Left renal pelvis (tissue), 4 donors: ENCODE data around the gene ZNF536. TPM values are rescaled to one million over a fixed set of nuclear protein-coding genes. Genes with fewer than 3 reads are reported as not detected.

Experiments
- DNase-seq, 4 donors: peaks; one replicate each; pipeline ENCODE4 v3.0.0-alpha.2; 2013; ENCODE audit warnings: low read depth in 4 of 4, low spot score in 3 of 4
- polyA plus RNA-seq, 4 donors: library from polyadenylated mRNA; unstranded; fragments of 120-200 nt; gene quantifications; one replicate each; pipeline ENCODE4 v1.2.1, GENCODE V29; 2013; ENCODE audit not compliant: insufficient read length in 4 of 4

Gene ZNF536
- polyA plus RNA-seq, 4 donors = 0.41 to 4.6 (median 3.1) TPM

DNA sequence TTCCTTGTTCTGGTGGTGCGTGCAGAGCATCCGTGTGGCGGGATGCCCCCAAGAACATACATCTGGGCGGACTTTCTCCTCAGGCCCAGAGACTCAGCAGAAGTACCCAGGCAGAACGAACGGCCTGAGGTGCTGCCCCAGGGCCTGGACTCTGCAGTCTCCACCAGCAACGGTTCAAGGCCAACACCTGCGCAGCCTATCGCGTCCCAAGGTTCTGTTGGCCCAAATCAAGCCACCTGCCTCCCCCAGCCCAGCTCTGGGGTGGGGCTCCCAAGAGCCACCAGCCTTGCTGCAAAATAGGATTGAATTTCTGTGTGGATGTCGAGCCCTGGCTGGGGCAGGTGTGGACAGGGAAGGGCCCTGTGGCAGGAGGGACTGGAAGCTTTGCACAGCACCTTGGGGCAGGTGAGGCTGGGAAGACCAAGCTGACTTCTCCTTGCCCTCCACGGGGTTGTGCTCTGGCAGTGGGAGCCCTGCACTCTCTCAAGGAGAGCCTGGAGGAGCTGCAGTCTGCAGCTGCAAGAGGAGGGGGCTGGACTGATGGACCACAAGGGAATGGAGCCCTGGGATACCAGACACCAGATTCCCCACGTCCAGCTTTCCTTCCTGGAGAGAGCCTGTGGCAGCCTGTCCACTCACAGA lies 146.9 kb downstream of the ZNF536 start:
- DNase-seq = no peak

DNA sequence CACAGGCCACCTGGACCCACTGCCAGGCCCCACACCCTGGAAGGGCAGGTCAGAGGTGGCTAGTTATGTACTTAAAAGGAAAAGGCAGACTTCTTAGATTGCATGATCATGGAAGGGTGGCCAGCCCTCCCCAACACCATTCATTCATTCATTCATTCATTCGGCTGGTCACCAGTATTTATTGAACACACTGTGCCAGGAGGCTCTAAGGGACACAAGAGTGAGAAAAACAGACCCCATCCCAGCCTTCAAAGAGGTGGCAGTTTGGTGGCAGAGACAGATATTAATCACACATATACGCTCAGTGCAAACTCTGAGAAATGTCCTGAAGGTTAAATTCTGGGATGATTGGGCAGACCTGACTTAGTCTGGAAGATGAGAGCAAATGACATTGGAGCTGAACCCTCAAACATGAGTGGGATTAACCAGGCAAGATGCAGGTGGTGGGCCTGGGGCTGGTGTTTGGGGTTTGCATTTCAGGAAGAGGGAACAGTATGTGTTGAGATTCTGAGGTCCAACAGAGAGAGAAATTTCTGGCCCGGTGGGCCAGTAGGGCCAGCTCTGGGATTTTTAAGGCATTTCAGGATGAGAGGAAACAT lies 147.5 kb downstream of the ZNF536 start:
- DNase-seq = no peak

DNA sequence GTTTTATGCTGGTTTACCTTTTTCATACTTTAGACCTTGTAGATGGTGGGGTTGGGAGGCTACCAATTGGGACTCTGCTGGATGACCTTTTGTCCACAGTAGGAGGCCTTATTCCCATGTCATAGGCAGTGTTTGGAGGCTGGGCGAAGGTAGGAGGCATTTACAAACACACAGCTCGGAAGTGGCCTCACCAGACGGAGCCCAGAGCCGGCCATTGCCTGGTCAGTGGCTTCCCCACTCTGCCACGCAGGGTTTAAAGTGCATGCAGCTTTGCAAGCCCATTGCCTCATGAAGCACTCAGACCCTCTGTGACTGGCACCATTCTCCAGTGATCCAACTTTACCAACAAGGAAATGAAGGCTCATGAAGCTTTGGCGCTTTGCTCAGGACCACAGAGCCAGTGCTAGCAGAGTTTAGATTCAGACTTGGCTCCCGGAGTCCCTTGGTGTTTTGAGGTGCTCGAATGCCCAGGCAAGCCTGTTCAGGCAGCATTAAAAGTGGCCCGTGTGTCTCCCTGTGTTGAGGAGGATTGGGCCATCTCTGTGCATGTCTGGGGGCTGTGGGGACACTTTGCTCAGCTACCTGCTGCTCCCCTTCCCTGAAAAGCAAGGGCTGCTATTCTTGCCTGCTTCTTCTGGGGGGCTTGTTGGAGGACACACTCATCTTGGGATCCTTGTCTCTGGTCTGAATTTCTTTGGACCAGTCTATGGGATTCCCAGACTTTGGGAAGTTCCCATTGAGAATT lies 148.7 kb downstream of the ZNF536 start:
- no peak for DNase-seq

DNA sequence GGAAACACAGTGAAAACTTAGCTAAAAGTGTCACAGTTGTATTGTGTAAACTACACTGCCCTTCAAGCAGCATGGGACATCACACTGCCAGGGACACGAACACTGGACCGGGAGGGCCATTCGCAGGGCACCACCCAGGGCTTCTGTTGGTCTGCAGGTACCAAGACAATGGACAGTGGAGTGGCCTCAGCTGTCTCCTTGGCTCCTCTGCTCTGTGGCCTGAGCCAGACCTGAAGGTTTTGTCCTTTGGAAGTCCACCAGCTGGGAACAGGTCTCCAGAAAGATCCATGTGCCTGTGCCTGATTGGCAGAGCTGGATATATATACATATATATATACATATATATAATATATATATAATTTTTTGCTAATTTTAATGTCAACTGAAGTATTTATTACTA lies 149.8 kb downstream of the ZNF536 start:
- no peak for DNase-seq

DNA sequence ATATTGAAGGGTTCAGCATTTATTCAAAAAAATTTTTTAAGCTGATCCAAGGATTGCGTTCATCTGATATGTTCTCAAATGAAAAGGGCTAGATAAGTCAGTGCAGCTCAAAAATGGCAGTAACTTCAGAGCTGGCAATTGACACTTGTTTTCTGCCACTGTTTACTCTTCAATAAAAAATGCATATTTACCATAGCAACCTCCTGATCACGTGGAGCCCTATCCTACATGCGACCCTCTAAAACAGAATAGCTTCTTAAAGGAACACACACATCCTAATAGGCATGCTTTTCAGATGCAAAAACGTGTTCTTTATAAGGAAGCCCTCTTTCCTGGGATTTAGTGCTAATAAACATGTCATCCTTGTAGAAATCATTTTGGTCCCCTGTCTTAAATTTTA lies 150.2 kb downstream of the ZNF536 start:
- no peak for DNase-seq

DNA sequence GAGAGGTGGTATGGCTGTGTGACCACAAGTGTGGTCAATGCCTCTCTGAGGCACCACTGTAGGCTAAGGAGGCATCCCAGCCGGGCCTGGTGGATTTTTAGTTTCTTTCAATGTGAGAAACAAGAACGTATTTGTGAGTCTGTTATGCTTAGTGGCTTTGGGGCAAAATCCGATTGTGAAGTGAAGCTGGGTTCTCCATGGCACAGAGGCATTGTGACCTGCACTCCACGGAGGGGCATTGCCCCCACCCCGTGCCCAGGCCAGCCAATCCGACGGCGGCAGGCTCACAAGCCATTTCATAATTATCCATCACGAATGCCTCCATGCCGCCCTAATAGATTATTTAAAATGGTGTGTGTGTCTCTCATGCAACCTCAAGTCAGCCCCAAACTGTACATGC lies 151.6 kb downstream of the ZNF536 start:
- DNase-seq = no peak

DNA sequence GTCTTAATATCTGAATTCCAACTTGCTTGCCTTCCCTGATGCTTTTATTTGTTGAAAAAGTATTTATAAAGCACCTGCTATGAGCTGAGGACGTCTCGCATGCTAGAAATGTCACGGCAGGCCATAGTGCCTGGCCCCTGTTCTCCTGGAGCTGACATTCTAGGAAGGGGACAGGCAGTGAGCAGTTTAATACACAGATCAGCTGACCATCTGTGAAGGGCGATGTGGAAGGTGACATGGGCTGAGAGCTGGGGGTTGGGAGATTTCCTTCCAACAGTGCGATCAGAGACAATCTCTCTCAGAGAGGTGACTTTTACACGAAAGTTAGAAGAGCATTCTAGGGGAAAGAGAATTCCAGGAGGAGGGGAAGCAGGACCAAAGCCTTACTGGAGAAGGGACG lies 153.2 kb downstream of the ZNF536 start:
- no peak for DNase-seq

DNA sequence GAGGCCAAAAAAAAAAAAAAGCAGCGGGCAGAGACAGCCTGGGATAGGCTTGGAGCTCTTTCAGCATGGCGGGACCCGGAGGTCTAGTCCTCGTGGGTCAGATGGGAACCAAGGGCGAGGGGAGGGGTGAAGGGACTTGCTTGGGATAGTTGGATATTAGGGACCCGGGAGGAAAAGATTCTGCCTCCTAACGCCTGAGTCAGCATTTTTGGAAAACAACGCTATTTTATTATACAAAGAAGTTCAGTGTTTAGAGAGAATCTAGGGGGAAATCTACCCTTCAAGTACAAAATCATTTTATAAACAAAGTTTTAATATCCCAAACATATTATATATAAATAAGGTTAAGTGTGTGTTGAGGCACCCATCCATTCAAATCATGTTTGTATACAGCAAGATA lies 156.7 kb downstream of the ZNF536 start:
- no peak for DNase-seq

DNA sequence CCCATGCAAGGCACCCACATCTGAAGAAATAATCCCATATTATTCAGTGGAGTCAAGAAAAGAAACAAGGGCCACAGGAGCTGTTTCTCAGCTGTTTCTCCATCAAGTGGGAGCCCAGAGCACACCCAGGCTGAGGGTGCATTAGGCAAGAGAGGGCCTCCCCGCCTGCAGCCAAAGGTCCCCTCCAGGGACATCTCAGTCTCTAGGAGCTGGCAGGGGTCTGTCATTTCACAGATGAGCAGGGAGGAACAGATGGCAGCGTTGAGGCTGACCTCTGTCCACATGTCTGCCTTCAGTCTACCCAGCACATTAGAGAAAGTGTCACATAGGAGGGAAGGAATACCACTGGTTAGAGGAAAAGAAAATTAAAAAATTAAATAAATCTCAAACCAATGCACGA lies 157.7 kb downstream of the ZNF536 start:
- no peak for DNase-seq

DNA sequence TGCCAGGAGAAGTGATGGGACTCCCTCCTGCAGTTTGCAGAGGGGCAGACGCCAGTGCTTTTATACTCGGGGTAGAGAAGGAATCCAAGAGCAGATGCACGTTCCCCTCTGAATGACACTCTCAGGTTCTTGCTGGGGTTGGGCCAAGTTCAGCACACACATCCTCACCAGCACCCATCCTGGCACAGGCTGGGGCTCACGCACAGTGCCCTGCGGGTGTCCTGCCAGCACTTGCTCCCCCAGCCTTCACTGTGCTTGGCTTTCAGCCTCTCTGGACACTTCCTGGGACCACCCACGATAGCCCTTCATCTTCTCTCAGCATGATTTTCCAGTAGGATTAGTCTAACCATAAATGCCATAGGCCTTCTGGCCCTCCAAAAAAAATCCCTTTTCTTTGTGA lies 158.6 kb downstream of the ZNF536 start:
- no peak for DNase-seq

DNA sequence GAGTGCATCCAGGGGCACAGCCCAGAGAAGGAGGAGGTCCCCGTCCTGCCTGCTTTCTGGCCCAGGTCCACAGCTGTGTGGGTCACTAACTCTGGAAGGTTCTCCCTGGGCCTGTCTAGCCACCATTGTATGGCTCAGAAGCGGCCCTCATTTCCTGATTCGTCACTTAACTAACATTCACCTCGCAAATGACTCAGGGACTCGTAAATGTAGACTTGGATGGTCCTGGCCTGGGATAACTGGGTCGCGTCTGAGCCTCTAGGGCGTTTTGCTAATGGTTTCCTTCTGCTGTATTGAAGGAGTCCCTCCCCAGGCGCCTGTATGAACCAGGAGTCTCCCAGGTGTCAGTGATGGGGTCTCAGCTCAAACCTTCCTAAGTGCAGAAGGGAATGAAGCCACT lies 162.8 kb downstream of the ZNF536 start:
- no peak for DNase-seq

DNA sequence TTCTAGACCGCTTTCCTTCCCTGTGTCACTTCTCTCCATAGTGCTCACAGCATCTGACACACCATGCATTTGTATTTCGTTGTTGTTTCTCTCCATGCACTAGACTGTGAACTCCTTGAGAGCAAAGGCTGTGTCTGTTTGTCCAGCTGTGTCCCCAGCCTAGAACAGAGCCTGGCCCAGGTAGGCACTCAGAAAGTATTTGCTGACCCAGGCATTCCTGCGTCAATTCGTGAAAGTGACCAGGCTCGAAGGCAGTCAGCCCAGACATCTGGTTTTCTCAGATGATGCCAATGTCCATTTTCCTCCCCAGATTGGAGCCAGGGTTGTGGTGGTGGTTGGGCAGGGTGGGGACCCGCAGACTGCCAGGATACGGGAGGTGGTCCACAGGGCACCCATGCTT lies 164.8 kb downstream of the ZNF536 start:
- no peak for DNase-seq

DNA sequence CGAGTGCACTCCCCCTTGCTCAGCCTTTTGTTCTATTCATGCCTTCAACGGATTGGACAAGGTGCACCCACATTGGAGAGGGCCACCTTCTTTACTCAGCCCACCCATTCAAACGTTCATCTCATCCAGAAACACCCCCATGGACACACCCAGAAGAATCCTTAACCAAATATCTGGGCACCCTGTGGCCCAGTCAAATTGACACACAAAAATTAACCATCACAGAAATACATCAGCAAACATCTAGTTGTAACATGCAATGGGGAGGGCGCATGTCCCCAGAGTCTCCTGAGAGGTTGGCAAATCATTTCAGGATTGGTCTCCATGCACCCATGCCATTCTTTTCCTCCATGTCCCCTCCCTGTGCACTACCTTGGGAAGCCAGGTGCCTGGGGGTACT lies 167.1 kb downstream of the ZNF536 start:
- DNase-seq = no peak

DNA sequence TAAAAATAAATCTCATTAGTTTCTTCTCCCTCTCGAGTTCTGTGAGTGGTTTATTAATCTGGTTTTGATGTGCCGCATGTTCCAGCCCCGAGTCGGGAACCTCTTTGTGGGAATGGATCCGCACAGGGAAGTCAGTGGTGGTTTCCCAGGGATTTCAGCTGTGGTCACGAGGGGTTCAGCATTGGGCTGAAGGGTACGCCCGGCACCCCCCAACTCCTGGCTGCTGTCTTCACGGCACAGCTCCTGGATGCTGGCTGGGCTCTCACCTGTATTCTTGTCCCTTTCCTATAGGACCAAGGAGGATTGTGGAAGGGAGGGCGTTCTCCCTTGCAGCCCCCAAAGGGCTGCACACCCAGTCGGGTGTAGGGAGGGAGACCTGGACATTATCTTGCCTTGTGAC lies 167.8 kb downstream of the ZNF536 start:
- no peak for DNase-seq

DNA sequence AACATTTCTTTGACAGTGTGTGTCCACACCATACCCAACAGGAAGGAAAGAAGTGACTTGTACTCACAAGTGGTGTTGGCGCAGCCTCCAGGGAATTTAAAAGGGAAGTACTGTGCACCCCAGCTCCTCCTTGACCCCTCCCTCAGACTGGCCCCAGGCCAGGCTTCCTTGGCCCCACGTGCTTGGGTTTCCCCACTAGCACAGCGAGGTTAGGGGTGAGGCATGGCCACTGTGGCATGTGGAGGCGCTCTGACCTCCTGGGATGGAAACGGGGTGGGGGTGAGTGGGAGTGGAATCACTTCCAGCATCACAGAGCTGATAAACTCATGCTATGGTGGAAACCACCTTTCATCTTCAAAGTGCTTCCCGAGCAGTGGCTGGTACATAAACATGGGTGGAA lies 168.6 kb downstream of the ZNF536 start:
- DNase-seq = no peak

DNA sequence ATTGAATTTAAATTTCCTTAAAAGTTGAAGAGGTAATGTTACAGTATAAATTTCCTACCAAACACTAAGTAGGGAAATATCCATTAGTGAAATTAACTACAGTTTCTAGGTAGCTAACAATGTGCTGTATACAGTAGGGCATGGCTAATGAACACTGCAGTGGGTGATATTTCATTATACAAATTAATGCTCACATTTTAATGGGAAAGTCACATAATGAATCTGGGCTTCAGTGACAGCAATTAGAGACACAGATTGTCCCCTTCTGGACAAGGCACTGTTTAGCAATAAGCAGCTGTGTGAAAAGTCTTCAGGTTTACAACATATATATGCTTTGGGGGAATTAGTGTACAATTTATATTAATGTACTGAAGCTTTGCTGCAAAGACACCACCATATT lies 169.4 kb downstream of the ZNF536 start:
- DNase-seq = no peak

DNA sequence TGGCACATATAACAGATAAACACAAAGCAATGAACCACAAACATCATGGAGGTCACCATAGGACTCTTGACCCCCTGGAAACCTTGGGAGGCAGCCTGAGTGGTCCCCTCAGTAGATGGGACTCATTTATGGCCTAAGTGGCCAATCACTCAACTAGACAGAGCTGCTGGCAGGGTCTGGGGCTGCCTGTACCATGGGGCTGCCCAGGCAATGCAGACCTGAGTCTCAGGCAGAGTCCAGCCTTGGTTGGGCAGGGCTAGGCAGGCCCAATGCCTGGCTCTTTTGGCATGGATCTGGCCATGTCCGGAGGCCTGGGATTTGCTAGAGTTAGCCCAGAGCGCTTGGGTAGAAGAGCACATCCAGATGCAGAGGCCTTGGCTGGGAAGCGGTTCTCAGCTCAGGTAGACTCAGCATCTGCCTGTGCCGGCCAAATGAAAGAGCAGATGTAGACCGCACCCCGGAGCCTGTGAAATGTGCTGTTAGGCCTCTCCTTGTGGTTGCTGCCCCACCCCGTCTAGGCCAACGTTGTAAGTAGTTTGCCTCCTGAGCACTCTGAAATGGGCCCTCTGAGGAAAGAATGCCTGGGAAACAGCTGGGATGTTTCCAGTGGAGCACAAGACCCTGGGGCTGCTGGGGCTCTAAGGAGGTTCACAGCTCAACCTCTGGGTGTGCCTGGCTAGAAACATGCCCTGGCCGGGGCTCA lies 171.2 kb downstream of the ZNF536 start:
- DNase-seq = no peak

DNA sequence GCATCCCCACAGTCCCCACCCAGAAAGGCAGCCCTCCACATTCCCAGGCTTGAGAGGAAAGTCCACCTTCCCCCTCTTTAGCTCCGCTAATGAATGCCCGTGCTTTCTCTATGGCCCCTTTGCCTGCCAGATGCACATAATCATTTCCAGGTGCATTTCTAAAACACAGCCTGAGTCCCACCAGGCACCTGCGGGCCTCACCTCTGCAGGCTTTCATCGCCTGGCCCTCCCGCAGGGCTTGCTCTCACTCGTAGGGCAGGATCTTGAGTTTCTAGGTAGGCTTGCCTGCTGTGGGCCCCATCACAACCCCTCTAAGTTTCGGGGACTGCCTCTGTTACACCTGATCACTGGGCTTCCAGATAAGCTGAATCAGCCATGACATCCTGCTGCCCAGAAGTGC lies 173.6 kb downstream of the ZNF536 start:
- DNase-seq = no peak

DNA sequence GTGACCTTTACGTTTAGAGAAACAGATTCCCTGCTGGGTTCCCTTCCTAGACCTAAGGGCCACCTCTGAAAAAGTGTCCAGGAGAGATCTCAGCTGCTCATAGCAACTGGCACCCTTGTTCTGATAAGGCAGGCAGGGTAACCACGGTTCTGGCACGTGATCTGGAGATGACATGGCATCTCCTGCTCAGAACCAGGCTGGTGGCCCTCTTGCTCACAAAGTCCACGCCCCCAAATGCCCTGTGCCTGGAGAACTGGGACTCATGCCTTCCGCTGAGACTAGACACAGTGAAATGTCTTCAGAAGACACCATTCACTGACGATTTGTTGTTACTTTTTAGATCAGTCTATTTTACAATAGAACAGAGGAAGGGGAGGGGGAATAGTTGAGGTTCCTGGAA lies 174.1 kb downstream of the ZNF536 start:
- DNase-seq = no peak

DNA sequence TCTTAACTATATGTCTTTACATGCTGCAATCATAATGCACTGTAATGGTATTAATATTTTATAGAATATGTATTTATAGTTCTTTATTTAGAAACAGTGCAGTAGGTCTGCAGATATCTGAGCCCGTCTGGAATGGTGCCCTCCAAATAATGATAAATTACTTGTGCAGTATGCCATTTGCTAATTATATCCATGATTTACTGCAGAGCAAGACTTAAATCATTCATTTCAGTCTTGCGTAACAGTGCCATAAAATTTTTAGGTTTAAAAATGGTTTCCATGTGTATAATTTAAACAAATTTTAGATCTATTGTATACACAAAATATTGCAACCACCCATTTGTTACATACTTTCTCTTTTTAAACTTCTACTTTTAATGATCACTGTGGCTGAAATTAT lies 175.1 kb downstream of the ZNF536 start:
- no peak for DNase-seq

DNA sequence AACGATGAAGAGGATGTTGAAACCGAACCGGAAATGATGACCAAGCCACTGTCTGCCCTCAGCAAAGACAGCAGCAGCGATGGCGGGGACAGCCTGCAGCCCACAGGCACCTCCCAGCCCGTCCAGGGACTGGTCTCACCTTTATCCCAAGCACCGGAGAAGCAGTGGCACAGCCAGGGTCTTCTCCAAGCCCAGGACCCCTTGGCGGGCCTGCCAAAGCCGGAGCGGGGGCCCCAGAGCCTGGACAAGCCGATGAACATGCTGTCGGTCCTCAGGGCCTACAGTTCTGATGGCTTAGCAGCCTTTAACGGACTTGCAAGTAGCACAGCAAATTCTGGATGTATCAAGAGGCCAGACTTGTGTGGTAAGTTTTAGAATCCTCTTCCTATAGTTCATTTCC lies 177.0 kb downstream of the ZNF536 start:
- DNase-seq = no peak

DNA sequence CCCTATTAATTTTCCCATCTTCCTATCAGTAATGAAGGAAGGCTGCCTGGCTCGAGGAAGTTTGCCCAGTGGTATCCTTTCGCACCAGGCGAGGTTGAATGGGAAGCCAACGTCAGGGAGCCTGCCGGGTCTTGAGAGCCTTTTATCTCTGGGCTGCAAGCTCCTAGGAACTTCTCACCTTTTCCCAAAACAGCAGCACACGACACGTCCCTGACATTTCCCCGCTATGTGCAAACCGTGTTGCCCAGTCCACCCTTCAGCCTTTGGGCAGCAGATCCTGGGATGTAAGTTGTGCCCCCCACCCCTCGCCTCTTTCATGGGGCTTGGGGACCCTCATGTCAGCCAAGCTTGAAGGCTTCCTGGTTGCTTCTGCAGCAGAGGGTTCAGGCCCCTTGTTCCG lies 179.1 kb downstream of the ZNF536 start:
- no peak for DNase-seq
